H9 (cell line): Measurements from ENCODE around the gene LRRC55. TPM values are rescaled to one million over a fixed set of nuclear protein-coding genes. Genes with fewer than 3 reads are reported as not detected.

Experiments
- DNase-seq: peaks from one replicate; pipeline ENCODE4 v3.0.0-alpha.2; 2017
- H2AFZ ChIP-seq: one replicate; pipeline ENCODE4 v1.6.1; 2013; ENCODE audit warnings: mild to moderate bottlenecking, low read length, control low read depth, moderate library complexity
- H2AK5ac ChIP-seq: 2 replicates; pipeline ENCODE4 v1.6.1; 2013; ENCODE audit warnings: low read length, control low read depth, mixed read lengths; ENCODE audit not compliant: insufficient read length
- H2BK120ac ChIP-seq: one replicate; pipeline ENCODE4 v1.6.1; 2013; ENCODE audit warnings: low read depth, mild to moderate bottlenecking, low read length, control low read depth, inconsistent platforms; ENCODE audit not compliant: poor library complexity, severe bottlenecking
- H2BK12ac ChIP-seq: 2 replicates; pipeline ENCODE4 v1.6.1; 2013; ENCODE audit warnings: low read length, control low read depth, mixed read lengths, low read depth; ENCODE audit not compliant: insufficient read length
- H2BK15ac ChIP-seq: 2 replicates; pipeline ENCODE4 v1.6.1; 2013; ENCODE audit warnings: low read depth, low read length, control low read depth
- H2BK20ac ChIP-seq: one replicate; pipeline ENCODE4 v1.6.1; 2013; ENCODE audit warnings: low read depth, mild to moderate bottlenecking, low read length, control low read depth, inconsistent platforms; ENCODE audit not compliant: poor library complexity, severe bottlenecking
- H2BK5ac ChIP-seq: 2 replicates; pipeline ENCODE4 v1.6.1; 2013; ENCODE audit warnings: low read length, control low read depth, mixed read lengths; ENCODE audit not compliant: insufficient read length
- H3K14ac ChIP-seq: 2 replicates; pipeline ENCODE4 v1.6.1; 2013; ENCODE audit warnings: low read length, control low read depth; ENCODE audit not compliant: insufficient read depth
- H3K18ac ChIP-seq: 2 replicates; pipeline ENCODE4 v1.6.1; 2013; ENCODE audit warnings: low read depth, mild to moderate bottlenecking, mixed read lengths, low read length, control low read depth; ENCODE audit not compliant: insufficient read length
- H3K23ac ChIP-seq: 2 replicates; pipeline ENCODE4 v1.6.1; 2013; ENCODE audit warnings: low read length, control low read depth, mixed read lengths, low read depth; ENCODE audit not compliant: insufficient read length
- H3K23me2 ChIP-seq: 2 replicates; pipeline ENCODE4 v1.6.1; 2013; ENCODE audit warnings: low read depth, mild to moderate bottlenecking, mixed read lengths, low read length, control low read depth; ENCODE audit not compliant: insufficient read length, poor library complexity, severe bottlenecking
- H3K27ac ChIP-seq: 2 replicates; pipeline ENCODE4 v1.5.1; 2013; ENCODE audit warnings: low read length, control low read depth, mixed read lengths, low read depth; ENCODE audit not compliant: insufficient read length
- H3K27me3 ChIP-seq: 2 replicates; pipeline ENCODE4 v1.6.1; 2013; ENCODE audit warnings: low read length, control low read depth, inconsistent platforms; ENCODE audit not compliant: insufficient read depth
- H3K4ac ChIP-seq: 2 replicates; pipeline ENCODE4 v1.6.1; 2013; ENCODE audit warnings: low read depth, mild to moderate bottlenecking, control low read depth, inconsistent platforms, low read length, moderate library complexity
- H3K4me1 ChIP-seq: 2 replicates; pipeline ENCODE4 v1.6.1; 2013; ENCODE audit warnings: low read length, control low read depth, inconsistent platforms; ENCODE audit not compliant: insufficient read depth
- H3K4me2 ChIP-seq: 2 replicates; pipeline ENCODE4 v1.6.1; 2013; ENCODE audit warnings: low read length, control low read depth, mixed read lengths; ENCODE audit not compliant: insufficient read length, insufficient read depth
- H3K56ac ChIP-seq: 2 replicates; pipeline ENCODE4 v1.6.1; 2013; ENCODE audit warnings: low read depth, mild to moderate bottlenecking, mixed read lengths, low read length, control low read depth; ENCODE audit not compliant: insufficient read length
- H3K79me1 ChIP-seq: 2 replicates; pipeline ENCODE4 v1.6.1; 2013; ENCODE audit warnings: low read depth, mild to moderate bottlenecking, moderate library complexity, low read length, control low read depth, inconsistent platforms; ENCODE audit not compliant: insufficient read depth, poor library complexity, severe bottlenecking
- H3K79me2 ChIP-seq: 2 replicates; pipeline ENCODE4 v1.6.1; 2013; ENCODE audit warnings: low read length, control low read depth, inconsistent platforms; ENCODE audit not compliant: insufficient read depth
- H3K9ac ChIP-seq: 2 replicates; pipeline ENCODE4 v1.6.1; 2013; ENCODE audit warnings: low read length, control low read depth, mixed read lengths; ENCODE audit not compliant: insufficient read length; ENCODE audit errors: extremely low read depth
- H3K9me3 ChIP-seq: one replicate; pipeline ENCODE4 v1.6.1; 2013; ENCODE audit warnings: low read depth, low read length, inconsistent platforms; ENCODE audit not compliant: control insufficient read depth
- H3T11ph ChIP-seq: one replicate; pipeline ENCODE4 v1.6.1; 2013; ENCODE audit warnings: mild to moderate bottlenecking, low read length, control low read depth, inconsistent platforms
- H4K20me1 ChIP-seq: one replicate; pipeline ENCODE4 v1.6.1; 2013; ENCODE audit not compliant: control insufficient read depth, insufficient read length, insufficient read depth
- H4K5ac ChIP-seq: 2 replicates; pipeline ENCODE4 v1.6.1; 2013; ENCODE audit warnings: low read depth, mild to moderate bottlenecking, mixed read lengths, low read length, control low read depth; ENCODE audit not compliant: insufficient read length
- H4K8ac ChIP-seq: replicated peaks from 2 replicates; pipeline ENCODE4 v1.6.1; 2013; ENCODE audit warnings: low read length, control low read depth, mixed read lengths, low read depth; ENCODE audit not compliant: insufficient read length
- H4K91ac ChIP-seq: 2 replicates; pipeline ENCODE4 v1.6.1; 2013; ENCODE audit warnings: low read depth, mild to moderate bottlenecking, moderate library complexity, mixed read lengths, low read length, control low read depth; ENCODE audit not compliant: insufficient read length
- H3K27ac Mint-ChIP-seq, 3 experiments: 2 replicates in 2 of 3; 3 replicates in 1 of 3; pipeline ENCODE4 v1.8.0; 2020 to 2021; ENCODE audit warnings: mixed read lengths in 3 of 3, mild to moderate bottlenecking in 1 of 3, moderate library complexity in 1 of 3
- H3K27me3 Mint-ChIP-seq: 2 replicates; pipeline ENCODE4 v1.8.0; 2021; ENCODE audit warnings: low read depth, mild to moderate bottlenecking, moderate library complexity, mixed read lengths
- H3K36me3 Mint-ChIP-seq, 3 experiments: 2 replicates in 2 of 3; 3 replicates in 1 of 3; pipeline ENCODE4 v1.8.0; 2020 to 2021; ENCODE audit warnings: low read depth in 3 of 3, mixed read lengths in 3 of 3; ENCODE audit not compliant: insufficient read depth in 1 of 3
- H3K4me1 Mint-ChIP-seq, 2 experiments: 2 replicates each; pipeline ENCODE4 v1.8.0; 2020; ENCODE audit warnings: mixed read lengths in 2 of 2
- H3K4me3 Mint-ChIP-seq, 2 experiments: 2 replicates in 1 of 2; 3 replicates in 1 of 2; pipeline ENCODE4 v1.8.0; 2020 to 2021; ENCODE audit warnings: mild to moderate bottlenecking in 2 of 2, mixed read lengths in 2 of 2, moderate library complexity in 1 of 2
- H3K9me3 Mint-ChIP-seq, 2 experiments: 2 replicates in 1 of 2; 3 replicates in 1 of 2; pipeline ENCODE4 v1.8.0; 2020; ENCODE audit warnings: mild to moderate bottlenecking in 2 of 2, mixed read lengths in 2 of 2, moderate library complexity in 1 of 2
- CTCF ChIP-seq: fragments of 200-600 bp; sonication (generic); conservative IDR thresholded peaks from 3 replicates; pipeline ENCODE4 v1.8.0; 2021; ENCODE audit warnings: antibody characterized with exemption, mild to moderate bottlenecking
- whole genome bisulfite sequencing: extraction: QIAGEN DNeasy Blood & Tissue Kit; methylation state at CpG from one replicate; pipeline ENCODE4 v1.1.7; 2013; ENCODE audit warnings: missing lambda C conversion rate, low lambda C conversion rate, mixed read lengths; ENCODE audit not compliant: insufficient read length; ENCODE audit errors: extremely low coverage; 5-methylcytosine and 5-hydroxymethylcytosine counted together
- total RNA-seq: library from RNA; stranded (reverse); gene quantifications from 2 replicates; pipeline ENCODE4 v1.2.1, GENCODE V29; 2021

The LRRC55 gene
- total RNA-seq, 1 experiment from 2014 or later: 1.0 TPM

- no CpG with 5 or more reads among the region's 1 CpG for WGBS
- Histone ChIP-seq H3K4me2 (no peak overlapping the region), H2BK12ac (no peak overlapping the region), H3K9ac (no peak overlapping the region), H2BK20ac (no peak overlapping the region), H3K14ac (no peak overlapping the region), H2BK15ac (no peak overlapping the region), H2BK5ac (no peak overlapping the region), H2AFZ (no peak overlapping the region), H3K18ac (no peak overlapping the region), H3K23ac (no peak overlapping the region), H3K9me3 (no peaks in the 10 kb centered on the region), H3K23me2 (no peaks in the 10 kb centered on the region), H4K8ac (no peak overlapping the region), H2AK5ac (no peak overlapping the region), H3K27me3 (no peaks in the 10 kb centered on the region), H3K79me2 (no peaks in the 10 kb centered on the region), H3T11ph (no peak overlapping the region), H4K20me1 (no peaks in the 10 kb centered on the region), H2BK120ac (no peak overlapping the region), H3K79me1 (no peaks in the 10 kb centered on the region), H4K91ac (no peak overlapping the region), H3K4ac (no peak overlapping the region), H3K56ac (no peak overlapping the region), H4K5ac (no peak overlapping the region), H3K4me1 (no peaks in the 10 kb centered on the region), H3K27ac (no peak overlapping the region)
- H3K9me3 Mint-ChIP-seq: no peaks in the 10 kb centered on the region
- no peak for DNase-seq
- no peak for TF ChIP-seq CTCF
- H3K36me3 Mint-ChIP-seq: no peaks in the 10 kb centered on the region
- 0 out of 4 replicates have a peak, but pooled peaks cover 0 to 2% of the 10 kb centered on the region in 2 experiments for H3K4me1 Mint-ChIP-seq
- H3K27me3 Mint-ChIP-seq: peaks cover 2% of the 10 kb centered on the region
- H3K27ac Mint-ChIP-seq: no peak overlapping the region
- H3K4me3 Mint-ChIP-seq: no peak overlapping the region
Observed at GRCh38 chr11:57134284-57134683, 47.5 kb upstream of the LRRC55 start.
